ENCODE measurements around the gene ACY1.

DNA sequence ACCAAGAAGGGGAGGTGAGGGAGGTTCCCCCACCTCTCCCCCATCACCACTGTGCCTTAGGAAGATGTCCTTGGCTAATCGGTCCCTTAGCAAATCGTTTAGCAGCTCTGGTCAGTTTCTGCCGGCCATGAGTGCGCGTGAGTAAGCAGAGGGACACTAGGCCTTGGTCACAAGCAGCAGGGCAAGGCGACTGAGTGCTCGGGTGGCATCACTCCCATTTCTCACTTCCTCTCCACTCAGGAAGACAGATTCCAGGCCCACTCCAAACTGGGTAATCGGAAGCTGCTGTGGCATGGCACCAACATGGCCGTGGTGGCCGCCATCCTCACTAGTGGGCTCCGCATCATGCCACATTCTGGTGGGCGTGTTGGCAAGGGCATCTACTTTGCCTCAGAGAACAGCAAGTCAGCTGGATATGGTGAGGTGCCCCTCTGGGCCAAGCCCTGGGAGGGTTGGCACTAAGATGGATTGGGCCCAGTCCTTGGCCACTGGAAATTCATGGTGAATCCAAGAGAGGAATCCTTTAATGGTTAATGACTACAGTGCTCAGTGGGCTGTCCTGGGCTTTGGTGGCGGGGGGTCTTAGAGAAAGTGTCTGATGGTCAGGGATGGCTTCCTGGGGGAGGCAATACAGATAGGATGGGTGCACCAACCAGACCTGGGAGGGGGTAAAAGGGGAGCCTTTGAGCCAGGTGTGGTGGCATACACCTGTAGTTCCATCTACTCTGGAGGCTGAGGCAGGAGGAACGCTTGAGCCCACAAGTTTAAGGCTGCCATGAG lies 37.2 kb upstream of the ACY1 start:
- TF ChIP-seq, protein P1, sequence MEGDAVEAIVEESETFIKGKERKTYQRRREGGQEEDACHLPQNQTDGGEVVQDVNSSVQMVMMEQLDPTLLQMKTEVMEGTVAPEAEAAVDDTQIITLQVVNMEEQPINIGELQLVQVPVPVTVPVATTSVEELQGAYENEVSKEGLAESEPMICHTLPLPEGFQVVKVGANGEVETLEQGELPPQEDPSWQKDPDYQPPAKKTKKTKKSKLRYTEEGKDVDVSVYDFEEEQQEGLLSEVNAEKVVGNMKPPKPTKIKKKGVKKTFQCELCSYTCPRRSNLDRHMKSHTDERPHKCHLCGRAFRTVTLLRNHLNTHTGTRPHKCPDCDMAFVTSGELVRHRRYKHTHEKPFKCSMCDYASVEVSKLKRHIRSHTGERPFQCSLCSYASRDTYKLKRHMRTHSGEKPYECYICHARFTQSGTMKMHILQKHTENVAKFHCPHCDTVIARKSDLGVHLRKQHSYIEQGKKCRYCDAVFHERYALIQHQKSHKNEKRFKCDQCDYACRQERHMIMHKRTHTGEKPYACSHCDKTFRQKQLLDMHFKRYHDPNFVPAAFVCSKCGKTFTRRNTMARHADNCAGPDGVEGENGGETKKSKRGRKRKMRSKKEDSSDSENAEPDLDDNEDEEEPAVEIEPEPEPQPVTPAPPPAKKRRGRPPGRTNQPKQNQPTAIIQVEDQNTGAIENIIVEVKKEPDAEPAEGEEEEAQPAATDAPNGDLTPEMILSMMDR (IDR thresholded peaks at IDR 0.05) = no peak
- no peak for TF ChIP-seq POLR2A (IDR thresholded peaks at IDR 0.05)
